Midbrain (tissue), 1 donor: ENCODE data around the gene DYNC2I2.
"Not testable (repeated sequence)": the region's sequence is repeated elsewhere in the genome, so short reads cannot be mapped to it uniquely, and the experiment has no call there.

Source experiments
- DNase-seq: peaks from one replicate; lab custom pipeline; 2025; lab: John Stamatoyannopoulos, UW

The DYNC2I2 gene

DNA sequence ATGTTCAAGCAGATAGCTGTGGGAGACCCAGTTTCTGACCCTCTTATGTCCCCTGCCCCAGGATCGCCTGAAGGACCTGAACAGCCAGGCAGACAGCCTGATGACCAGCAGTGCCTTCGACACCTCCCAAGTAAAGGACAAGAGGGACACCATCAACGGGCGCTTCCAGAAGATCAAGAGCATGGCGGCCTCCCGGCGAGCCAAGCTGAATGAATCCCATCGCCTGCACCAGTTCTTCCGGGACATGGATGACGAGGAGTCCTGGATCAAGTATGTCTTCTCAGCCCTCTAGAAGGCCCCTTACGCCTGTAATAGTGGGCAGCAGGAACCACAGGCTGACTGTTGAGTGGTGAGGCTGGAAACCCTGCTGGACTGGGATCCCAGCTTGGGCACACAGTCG, 41.1 kb downstream of the DYNC2I2 start:
- DNase-seq: no peak

DNA sequence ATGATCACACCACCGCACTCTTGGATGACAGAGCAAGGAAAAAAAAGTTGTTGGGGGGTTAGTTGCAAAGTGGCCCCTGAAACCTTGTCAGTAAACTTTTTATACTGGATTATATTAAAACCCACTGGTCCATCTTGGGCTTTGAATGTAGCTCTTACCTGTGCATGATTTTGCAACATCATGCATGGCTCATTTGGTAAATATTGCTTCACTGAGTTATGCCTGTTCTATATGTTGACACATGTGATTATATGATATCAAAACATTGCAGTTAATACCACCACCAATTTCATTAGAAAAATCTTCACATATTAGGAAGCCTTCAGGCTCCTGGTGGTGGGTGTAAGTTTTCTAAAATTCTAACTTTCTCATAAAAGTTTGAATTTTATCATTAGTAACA, 41.9 kb downstream of the DYNC2I2 start:
- DNase-seq: no peak

DNA sequence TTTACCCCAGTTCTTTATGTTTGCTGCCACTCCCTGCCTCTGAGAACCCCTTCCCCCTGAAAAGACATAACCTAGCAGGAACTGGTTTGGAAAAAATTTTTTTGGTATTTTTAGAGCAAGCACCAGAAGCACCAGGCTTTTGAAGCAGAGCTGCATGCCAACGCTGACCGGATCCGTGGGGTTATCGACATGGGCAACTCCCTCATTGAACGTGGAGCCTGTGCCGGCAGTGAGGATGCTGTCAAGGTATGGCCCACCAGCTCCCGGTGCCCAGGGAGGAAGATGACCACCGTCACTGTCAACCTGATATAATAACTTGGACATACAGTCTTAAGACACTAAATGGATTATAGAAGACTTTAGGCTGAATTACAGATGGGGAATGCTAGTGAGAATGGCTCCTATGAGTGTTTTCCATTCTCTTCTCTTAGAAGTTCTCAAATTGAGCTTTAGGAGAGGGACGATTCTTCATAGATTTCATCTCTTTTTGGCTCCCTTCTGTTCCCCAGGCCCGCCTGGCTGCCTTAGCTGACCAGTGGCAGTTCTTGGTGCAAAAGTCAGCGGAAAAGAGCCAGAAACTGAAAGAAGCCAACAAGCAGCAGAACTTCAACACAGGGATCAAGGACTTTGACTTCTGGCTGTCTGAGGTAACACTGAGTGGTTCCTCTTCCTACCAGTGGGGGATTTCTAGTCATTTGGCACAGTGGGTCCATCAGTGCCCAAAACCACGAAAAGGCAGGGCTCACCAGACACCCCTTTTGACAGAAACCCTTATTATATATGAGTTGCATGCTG, 44.9 kb downstream of the DYNC2I2 start:
- no peak for DNase-seq

DNA sequence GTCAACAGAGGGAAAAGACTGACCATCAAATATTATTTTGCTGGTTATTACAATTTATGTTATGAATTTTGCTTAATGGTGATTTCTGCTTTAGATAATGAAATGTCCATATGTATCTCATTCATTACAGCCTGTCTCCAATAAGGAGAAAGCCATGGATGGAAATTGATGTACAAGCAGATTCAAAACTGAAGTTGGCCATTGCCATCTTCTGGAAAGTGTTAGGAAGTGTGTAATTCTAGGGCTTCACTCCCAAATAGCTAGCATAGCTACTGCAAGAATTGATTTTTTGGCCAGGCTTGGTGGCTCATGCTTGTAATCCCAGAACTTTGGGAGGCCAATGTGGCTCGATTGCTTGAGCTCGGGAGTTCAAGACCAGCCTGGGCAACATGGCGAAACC, 45.8 kb downstream of the DYNC2I2 start:
- DNase-seq: no peak

DNA sequence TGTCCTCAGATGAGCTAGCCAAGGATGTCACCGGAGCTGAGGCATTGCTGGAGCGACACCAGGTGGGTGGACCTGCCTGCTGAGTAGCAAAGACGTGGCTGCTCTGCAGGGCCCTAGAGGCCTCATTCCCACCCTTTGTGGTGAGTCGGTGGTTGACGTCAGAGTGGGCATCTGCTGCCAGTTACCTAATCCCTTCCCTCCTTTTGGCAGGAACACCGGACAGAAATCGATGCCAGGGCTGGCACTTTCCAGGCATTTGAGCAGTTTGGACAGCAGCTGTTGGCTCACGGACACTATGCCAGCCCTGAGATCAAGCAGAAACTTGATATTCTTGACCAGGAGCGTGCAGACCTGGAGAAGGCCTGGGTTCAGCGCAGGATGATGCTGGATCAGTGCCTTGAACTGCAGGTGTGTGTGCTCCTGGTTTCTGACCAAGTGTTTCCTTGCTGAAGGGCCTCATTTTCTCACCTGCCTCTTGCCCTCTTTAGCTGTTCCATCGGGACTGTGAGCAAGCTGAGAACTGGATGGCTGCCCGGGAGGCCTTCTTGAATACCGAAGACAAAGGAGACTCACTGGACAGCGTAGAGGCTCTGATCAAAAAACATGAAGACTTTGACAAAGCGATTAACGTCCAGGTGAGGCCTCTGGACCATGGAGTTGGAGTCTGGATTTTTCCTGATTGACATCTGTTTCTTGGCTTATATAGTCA, 48.9 kb downstream of the DYNC2I2 start:
- DNase-seq: peak; percentile 83

DNA sequence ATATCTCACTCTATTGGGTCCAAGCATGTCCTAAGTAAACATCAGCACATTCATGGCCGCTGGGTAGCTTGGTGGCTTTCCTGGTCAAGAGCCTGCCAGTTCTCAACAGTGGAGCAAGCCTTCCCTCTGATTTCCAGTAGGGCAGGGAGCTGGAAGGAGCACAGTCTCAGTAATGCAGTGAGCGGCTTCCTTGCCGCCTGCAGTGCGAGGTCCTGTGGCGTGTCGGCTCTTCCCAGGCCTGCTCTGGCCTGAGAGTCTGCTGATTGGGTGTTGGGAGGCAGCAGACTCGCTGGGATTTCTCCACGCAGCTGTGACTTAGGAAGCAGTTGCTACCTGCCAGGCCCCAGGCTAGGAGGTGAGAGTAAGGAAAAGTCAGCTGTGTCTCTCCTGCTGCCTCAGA, 53.0 kb downstream of the DYNC2I2 start:
- no peak for DNase-seq

DNA sequence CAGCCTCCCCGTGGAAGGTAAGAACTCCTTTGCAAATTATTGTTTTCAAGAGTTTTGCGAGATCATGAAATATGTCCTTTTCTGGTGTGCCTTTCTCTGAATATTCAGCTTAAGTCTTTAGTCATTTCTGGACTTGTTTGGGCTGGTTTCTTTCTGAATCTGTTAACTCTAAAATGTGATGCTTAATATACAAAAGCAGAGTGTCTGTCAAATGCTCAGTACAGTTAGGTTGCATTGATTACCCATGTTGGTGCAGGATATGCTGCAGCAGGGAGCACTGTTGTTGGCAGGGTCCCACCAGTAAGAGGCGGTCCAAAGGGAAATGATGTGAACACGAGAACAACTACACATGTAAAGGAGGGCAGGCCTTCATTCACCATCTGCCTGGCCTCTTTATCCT, 56.5 kb downstream of the DYNC2I2 start:
- no peak for DNase-seq

DNA sequence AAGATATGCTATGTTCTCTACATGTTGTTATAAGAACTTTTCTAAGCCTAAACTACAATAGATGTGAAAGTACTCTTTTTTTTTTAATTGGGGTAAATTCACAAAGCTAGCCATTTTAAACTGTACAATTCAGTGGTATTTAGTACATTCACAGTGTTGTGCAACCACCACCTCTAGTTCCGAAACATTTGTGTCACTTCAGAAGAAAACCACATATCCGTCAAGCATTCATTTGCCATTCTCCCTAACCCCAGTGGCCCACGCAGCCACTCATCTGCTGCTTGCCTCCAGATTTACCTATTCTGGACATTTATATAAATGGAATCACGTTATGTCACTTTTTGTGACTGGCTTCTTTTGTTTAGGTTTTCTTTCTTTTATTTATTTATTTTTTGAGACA, 61.2 kb downstream of the DYNC2I2 start:
- no peak for DNase-seq

DNA sequence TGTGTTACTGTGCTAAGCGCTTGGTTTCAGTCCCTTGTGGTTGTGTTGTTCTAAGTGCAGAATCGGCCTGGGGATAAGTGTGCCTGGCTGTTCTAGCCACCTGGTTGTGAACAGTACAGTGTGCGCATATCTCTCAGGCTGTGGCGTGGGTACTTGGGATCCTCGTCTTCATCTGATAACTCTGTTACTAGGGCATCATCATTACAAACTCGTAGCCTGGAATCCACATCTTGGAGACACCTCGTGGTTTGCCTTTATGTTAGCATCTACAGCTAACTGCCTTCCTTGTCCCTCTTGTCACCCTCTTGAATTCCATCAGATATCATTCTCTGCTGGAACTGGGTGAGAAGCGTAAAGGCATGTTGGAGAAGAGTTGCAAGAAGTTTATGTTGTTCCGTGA, 62.8 kb downstream of the DYNC2I2 start:
- no peak for DNase-seq

DNA sequence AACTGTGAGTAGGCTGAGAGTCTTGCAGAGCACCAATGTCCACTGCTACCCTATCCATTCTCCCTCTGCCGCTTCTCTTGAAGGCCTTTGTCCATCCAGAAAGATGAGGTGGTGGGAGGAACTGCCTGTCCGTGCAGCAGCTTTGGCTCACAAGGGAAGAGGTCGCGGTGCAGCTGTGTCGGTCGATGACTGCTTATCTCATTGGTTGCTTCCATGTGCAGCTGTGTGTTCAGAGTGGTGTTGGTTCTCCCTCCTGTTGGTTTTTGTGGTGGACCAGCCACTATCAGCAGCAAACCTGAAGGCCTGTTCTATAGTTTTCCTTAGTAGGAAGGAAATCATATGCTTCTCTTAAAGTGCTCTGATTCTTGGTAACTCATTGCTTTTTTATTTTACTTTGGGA, 63.6 kb downstream of the DYNC2I2 start:
- DNase-seq: no peak

DNA sequence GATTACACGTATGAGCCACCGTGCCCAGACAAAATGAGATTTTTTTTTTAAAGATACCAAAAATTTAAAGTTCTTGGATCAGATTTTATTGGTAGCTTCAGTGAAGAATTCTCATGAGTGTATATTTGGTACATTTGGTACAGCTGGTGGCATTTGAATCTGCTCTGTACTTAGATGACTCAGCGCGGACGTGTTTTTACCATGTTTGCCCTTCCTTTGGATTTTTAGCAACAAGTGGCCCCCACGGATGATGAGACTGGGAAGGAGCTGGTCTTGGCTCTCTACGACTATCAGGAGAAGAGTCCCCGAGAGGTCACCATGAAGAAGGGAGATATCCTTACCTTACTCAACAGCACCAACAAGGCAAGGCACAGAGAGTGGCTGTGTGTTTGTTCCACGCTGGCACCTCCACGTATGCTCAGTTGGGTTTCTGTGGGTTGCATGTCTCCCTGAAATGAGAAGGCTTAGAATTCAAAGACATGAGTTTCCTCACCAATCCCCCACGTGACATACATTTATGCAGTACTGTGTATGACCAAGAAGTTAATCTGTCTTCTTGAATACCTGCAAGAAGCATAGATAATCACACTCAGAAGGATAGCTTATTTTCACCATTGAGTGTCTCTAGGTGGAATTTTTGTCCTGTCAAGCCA, 67.9 kb downstream of the DYNC2I2 start:
- DNase-seq: no peak

DNA sequence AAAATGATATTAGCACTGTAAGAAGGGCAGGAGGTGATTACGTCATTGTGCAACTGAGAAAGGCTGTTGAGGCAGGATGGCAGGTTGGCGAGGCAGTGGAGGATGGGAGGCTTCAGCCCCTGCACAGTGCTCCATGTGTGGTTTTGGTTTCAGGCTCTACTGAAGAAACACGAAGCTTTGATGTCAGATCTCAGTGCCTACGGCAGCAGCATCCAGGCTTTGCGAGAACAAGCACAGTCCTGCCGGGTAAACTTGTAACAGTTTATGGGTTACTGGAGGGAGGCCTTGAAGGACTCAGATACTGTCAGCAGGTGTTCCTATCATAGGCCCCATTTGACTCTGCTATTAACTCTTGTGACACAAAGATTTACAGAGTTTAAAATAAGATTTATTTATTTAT, 69.2 kb downstream of the DYNC2I2 start:
- DNase-seq: no peak

DNA sequence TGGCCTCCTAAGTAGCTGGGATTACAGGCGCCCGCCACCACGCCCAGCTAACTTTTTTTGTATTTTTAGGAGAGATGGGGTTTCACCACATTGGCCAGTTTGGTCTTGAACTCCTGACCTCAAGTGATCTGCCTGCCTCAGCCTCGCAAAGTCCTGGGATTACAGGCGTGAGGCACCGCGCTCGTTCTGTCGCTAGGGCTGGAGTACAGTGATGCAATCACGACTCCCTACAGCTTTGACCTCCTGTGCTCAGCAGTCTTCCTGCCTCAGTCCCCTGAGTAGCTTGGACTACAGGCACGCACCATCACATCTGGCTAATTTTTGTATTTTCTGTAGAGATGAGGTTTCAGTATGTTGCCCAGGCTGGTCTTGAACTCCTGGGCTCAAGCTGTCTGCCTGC, 69.7 kb downstream of the DYNC2I2 start:
- DNase-seq: not testable (repeated sequence)

DNA sequence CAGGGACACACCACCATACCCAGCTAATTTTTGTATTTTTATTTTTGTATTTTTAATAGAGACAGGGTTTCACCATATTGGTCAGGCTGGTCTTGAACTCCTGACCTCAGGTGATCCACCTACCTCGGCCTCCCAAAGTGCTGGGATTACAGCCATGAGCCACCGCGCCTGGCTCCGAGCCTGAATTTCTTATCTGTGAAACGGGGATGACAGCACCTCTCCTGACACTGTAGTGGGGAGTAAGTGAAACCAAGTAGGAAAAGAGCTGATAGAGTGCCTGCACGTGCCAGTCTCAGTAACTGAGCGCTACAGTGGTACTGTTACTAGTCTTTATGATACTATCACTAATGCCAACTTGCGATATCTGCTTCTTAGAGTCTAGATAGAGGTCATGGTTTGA, 71.5 kb downstream of the DYNC2I2 start:
- DNase-seq: not testable (repeated sequence)
